ENCODE data around the gene NAA80.

DNA sequence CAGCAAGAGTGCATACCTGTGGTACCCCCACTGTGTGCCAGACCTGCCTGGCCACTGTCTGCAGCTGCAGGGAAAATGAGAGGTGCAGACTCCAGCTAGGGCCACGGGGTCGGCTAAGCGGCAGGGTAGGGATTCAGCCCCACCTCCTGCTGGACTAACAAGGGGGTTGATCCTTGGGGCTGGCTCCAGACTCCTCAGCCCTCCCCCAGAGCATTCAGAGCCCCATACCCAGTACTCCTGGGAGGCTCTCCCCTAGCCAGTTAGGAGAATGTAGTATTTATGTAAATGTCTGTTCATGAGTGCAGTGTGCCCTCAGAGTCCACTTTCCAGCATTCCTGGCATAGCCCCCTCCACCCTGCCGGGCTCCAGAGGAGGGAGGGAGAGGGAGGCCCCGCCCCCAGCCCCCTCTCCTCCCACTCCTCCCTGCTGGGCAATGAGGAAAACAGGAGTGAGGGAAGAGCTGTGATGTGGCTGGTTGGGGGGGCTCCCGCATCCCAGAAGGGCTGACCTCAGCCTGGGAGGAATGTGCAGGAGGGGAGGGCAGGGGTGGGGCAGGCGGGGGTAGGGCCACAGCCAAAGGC is 34.7 kb downstream of the NAA80 start:
- TF ChIP-seq EZH2 (IDR thresholded peaks at IDR 0.05) (no peak), POLR2AphosphoS5 (IDR thresholded peaks at IDR 0.05; ENCODE audit: borderline replicate concordance, low read depth, low read length) (no peak)

Data from SK-N-MC (cell line).